K562 (cell line): Measurements from ENCODE around the gene MBOAT1.
A peak's percentile ranks its signal among the peaks of the same experiment; 100 is the strongest.

Source experiments
- ETV6 ChIP-seq, 3 experiments: fragments of 150-350 bp in 1 of 3; sonication (generic) in 1 of 3; formaldehyde crosslinking in 1 of 3; IDR thresholded peaks; 2 replicates each; pipeline versions ENCODE4 v1.6.1 to v1.8.0; 2014 to 2022; ENCODE audit warnings: borderline replicate concordance in 2 of 3, low read depth in 2 of 3, antibody characterized with exemption in 1 of 3, low read length in 1 of 3, mild to moderate bottlenecking in 1 of 3, missing genetic modification reagents in 1 of 3
- FOXJ3 ChIP-seq: sonication (generic); formaldehyde crosslinking; IDR thresholded peaks from 2 replicates; pipeline ENCODE4 v1.4.0; 2020; ENCODE audit warnings: mild to moderate bottlenecking, missing genetic modification reagents
- KDM1A ChIP-seq, 2 experiments: fragments of 450-650 bp; IDR thresholded peaks; 2 replicates each; pipeline ENCODE4 v1.6.1; 2016; ENCODE audit warnings: mild to moderate bottlenecking in 2 of 2
- TF ChIP-seq, protein P1 (sequence below), 2 experiments: fragments of 200-800 bp in 1 of 2; sonication (Bioruptor generic) in 1 of 2; sonication (generic) in 1 of 2; formaldehyde crosslinking in 1 of 2; IDR thresholded peaks in 1 of 2; conservative IDR thresholded peaks in 1 of 2; 2 replicates each; pipeline versions ENCODE4 v1.5.0 to v1.6.1; 2016 to 2020; ENCODE audit warnings: missing compliant biosample characterization in 1 of 2, missing genetic modification characterization in 1 of 2, missing genetic modification reagents in 1 of 2

DNA sequence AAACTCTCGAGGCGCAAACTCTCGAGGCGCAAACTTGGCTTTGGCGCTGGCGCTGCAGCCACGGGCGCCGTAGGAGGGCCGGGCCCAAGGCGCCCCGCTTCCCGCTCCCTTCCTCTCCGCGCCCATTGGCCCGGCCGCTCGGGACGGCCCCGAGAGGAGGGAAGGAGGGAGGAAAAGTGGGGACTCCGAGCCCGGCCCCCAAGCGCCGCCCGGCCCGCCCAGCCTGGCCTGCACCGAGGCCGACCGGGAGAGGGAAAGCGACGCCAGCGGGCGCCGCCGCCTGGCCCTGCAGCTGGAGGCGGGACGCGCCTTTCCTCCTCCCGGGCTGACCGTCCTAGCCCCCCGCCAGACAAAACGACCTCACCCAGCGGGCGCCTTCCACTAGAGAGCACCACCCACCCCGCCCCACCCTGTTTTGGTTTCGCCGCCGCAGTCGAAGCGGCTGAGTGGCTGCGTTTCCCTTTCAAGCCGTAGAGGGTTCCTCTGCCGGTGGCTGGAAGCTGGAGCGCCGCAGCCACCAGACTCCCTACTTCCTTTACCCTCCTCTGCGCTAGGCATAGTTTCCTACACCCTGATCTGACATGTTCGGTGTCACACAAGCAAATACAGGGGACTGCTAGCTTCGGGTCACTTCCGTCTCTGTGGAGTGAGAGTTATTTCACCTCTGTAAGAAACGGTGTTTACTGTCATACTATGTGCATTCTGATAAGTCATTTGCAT is at the start of gene MBOAT1:
- TF ChIP-seq, protein P1, sequence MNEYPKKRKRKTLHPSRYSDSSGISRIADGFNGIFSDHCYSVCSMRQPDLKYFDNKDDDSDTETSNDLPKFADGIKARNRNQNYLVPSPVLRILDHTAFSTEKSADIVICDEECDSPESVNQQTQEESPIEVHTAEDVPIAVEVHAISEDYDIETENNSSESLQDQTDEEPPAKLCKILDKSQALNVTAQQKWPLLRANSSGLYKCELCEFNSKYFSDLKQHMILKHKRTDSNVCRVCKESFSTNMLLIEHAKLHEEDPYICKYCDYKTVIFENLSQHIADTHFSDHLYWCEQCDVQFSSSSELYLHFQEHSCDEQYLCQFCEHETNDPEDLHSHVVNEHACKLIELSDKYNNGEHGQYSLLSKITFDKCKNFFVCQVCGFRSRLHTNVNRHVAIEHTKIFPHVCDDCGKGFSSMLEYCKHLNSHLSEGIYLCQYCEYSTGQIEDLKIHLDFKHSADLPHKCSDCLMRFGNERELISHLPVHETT (CRISPR knock-in tag; conservative IDR thresholded peaks at IDR 0.05 in 1 of 2, IDR thresholded peaks at IDR 0.05 in 1 of 2) = peak in 1 of 2 experiments; percentile 78; a peak in 1 of 4 replicates
- no peak for TF ChIP-seq FOXJ3 (CRISPR knock-in tag)
- no peak for TF ChIP-seq ETV6 (IDR thresholded peaks at IDR 0.05; ENCODE audit: borderline replicate concordance in 1 of 2, low read depth in 2 of 2, low read length in 1 of 2)
- no peak for TF ChIP-seq ETV6 (CRISPR knock-in tag; IDR thresholded peaks at IDR 0.05; ENCODE audit: borderline replicate concordance)
- no peak for TF ChIP-seq KDM1A (IDR thresholded peaks at IDR 0.05)
